ENCODE results near the gene ATAD3C.
"Not testable (repeated sequence)": the region's sequence is repeated elsewhere in the genome, so short reads cannot be mapped to it uniquely, and the experiment has no call there.

ATAD3C gene

GRCh38 chr1:1419813-1420653 is 29.5 kb upstream of the ATAD3C start:
- DNase-seq, result no peak

DNA sequence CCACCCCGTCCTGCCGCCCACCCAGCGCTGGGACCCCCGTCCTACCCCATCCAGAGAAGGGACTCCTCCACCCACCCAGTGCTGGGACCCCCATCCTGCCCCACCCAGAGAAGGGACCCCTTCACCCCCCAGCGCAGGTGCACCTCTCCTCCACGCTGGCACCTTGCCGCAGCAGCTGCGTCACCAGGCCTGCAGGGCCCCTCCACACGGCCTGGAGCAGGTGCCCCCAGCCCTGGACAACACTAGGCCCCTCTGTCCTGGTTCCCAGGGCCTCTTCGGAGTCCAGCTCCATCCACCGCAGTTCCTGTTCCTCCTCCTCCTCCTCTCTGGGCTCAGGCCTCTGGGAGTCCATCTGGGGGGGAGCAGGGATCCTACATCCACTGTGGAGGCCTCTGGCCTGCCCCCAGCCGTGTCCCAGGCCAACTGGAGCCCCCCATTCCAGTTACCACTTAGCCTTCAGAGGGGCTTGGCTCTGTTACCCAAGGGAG is 28.8 kb upstream of the ATAD3C start:
- DNase-seq, result no peak

DNA sequence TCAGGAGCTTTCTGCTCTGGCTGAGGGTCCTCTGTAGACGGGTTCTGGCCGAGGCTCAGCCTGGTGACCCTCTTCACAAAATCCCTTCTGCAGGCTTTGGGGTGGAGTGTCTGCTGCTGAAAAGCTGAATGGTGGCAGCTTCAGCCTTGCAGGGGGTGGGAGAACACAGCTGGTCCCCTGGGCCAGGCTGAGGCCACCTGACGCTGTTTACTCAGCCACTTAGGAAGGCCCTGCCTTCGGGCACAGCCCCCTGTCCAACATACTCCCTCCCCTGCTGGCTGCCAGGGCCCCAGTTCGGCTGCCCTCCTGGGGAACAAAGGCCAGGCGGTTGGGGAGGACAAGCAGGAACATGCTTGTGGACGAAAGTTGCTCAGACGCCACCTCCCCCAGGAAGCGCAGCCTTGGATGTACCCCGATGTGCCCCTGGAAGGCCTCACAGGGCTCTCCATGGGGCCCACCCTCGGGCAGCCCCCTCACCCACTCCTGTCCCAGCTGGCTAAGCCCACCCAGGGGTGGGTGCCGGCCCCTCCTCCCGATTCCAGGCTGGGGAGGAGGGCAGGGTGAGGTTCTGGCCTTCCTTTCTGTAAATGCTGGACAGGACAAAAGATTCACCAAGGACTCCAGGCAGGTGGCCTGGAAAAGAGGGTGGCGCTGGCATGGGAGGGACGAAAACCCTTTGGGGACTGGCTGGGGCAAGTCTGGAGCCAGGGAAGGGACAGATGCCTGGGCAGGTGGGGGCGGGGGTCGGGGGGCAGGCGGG is 28.2 kb upstream of the ATAD3C start, which contains the start of gene ANKRD65:
Gene ANKRD65, minus strand, starts transcription at position 130 of the 760 bp plus-strand sequence. CDS start 271 bp downstream, outside the sequence.
- peak; percentile 79 to 88 for DNase-seq

GRCh38 chr1:1421907-1422464 is 27.5 kb upstream of the ATAD3C start:
- no peak for DNase-seq

- DNase-seq, result no peak
Observed at GRCh38 chr1:1422465-1423244, 26.8 kb upstream of the ATAD3C start.

DNA sequence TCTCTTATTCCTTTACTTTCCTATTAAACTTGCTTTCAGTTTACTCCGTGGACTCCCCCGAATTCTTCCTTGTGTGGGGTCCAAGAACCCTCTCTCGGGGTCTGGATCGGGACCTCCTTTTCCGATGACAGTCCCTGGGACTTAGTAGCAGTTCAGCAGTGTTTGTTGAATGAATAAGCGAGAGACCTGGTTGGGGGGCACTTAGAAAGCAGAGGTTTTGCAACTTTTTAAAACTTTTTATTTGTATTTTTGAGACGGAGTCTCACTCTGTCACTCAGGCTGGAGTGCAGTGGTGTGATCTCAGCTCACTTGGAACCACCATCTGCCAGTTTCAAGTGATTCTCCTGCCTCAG is 26.3 kb upstream of the ATAD3C start:
- DNase-seq, result no peak

DNA sequence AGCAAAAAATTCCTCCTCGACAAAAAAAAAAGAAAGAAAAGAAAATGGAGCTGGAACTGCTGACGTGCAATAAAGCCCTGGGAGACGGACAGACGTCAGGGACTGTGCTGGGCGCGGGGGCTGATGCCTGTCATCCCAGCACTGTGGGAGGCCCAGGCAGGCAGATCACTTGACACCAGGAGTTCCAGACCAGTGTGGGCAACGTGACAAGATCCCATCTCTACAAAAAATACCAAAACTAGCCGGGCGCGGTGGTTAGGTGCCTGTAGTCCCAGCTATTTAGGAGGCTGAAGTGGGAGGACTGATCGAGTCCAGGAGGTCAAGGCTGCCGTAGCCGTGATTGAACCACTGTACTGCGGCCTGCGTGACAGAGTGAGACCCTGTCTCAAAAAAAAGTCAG is 24.8 kb upstream of the ATAD3C start:
- DNase-seq, result no peak

DNA sequence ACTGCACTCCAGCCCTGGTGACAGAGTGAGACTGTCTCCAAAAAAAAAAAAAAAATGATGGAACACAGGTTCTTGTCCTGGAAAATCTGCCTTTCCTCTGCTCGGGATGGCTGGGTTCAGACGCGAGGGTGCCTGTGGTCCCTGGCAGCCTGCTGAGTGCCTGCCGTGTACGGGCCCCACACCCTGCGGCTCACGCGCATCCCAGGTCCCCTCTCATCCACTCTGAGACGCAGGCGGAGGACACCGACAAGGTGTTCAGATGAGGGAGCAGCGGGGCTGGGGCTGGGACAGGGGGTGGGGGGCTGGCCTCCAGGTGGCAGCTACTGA is 24.1 kb upstream of the ATAD3C start:
- no peak for DNase-seq

DNA sequence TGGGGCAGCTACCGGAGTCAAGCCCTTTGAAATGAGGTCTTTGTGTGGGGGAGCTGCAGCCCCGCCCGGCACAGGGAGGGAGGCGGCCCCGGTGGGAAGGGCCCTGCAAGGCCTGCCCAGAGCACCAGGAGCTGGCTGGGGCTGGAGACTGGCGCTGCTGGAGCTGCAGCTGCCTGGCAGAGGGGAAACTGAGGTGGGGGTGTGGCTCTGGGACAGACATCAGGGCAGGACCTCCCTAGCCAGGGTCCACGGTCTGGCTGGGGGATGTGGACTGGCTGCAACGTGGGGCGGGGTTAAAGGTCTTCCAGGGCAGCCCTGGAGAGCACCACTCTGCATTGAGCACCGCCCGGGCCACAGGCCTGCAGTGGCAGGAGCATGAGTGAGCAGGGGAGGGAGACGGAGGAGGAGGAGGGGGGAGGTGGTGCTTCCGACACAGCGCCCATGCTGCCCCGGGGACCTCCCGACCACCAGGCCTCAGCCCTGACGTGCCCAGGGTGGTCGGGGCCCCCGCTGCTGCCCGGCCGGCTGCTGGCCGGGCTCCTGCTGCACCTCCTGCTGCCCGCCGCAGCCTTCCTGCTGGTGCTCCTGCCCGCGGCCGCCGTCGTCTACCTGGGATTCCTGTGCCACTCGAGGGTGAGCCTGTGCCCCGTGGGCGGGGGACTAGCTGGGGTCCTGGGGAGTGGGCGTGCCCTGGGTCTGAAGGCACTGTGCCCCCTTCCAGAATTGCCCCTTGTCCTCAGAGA is 23.6 kb upstream of the ATAD3C start:
- no peak for DNase-seq

- no peak for DNase-seq
Observed at GRCh38 chr1:1426496-1427105, 22.9 kb upstream of the ATAD3C start.

GRCh38 chr1:1427106-1427819 is 22.2 kb upstream of the ATAD3C start:
- no peak for DNase-seq

DNA sequence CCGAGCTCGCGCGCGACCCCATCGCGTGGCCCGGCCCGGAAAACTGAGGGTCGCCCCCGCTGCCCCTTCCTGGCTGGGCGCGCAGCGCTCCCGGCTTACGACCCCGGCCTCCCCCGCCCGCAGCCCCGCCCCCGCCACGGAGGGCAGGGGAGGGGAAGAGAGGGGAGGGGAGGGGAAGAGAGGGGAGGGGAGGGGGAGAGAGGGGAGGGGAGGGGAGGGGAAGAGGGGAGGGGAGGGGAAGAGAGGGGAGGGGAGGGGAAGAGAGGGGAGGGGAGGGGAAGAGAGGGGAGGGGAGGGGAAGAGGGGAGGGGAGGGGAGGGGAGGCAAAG is 21.7 kb upstream of the ATAD3C start:
- DNase-seq, result no peak

DNA sequence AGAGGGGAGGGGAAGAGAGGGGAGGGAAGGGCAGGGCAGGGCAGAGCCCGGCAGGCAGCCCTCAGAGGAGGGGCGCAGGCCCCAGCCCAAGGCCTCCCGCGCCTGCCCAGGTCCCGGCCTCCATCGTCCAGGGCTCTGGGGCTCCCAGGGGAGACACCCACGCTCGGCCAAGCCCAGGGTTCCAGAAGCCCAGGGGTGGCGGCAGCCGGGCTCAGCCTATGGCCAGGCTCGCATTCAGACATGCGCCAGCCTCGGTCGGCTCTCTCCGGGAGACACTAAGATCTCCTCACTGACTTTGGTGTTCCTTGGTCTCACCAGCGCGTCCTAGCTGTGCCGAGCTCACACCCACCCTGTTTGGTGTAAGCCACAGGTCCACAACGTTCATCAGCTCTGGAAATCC is 21.3 kb upstream of the ATAD3C start:
- no peak for DNase-seq

DNA sequence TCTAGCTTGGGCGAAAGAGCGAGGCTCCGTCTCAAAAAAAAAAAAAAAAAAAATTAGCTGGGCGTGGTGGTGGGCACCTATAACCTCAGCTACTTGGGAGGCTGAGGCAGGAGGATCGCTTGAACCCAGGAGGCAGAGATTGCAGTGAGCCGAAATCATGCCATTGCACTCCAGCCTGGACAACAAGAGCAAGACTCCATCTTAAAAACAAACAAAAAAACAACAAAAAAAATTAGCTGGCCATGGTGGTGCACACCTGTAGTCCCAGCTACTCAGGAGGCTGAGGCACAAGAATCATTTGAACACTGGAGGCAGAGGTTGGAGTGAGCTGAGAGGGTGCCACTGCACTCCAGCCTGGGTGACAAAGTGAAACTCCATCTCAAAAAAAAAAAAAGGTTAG is 20.5 kb upstream of the ATAD3C start:
- DNase-seq, result not testable (repeated sequence)

GRCh38 chr1:1429671-1430073 is 19.8 kb upstream of the ATAD3C start:
- peak; percentile 49 to 54 for DNase-seq

GRCh38 chr1:1430114-1430982 is 19.1 kb upstream of the ATAD3C start:
- peak; percentile 41 to 75 for DNase-seq

DNA sequence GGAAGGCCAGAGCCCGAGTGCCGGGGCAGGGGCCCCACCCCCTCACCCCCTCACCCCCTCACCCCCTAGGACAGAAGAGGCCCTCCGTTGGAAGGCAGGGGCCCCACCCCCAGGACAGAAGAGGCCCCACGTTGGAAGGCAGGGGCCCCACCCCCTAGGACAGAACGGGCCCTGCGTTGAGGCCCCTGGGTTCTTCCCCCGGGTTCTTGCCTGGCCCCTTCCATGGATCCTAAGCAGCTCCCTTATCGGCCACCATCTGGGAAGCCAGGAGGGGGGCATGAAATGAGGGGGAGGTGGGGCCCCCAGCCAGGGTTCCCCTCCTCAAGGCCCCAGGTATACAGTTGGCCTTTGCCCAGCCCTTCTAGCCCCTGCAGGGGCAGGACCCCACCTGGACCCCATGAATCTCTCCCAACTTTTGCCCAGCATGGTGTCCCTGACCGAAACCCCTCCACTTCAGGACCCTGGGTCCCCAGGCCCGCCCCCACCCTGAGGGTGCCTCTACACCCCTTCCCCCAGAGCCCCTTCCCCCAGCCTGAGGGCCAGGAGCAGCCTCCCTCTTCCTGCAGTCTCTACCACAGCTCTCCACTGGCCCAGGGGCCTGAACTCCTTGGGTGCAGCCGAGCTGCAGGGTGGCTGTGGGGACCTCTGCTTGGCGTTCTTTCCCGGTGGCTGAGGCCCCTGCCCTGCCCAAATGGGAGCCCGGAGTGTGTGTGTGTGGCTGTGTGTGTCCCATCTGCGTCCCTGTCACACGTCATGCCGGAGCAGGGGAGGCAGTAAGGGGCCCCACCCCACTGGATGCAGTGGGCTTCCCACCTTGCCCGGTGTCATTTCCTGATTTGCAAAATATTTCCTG is 18.3 kb upstream of the ATAD3C start:
- DNase-seq, result peak in 1 of 2 experiments; percentile 53

- peak; percentile 34 to 70 for DNase-seq
Observed at GRCh38 chr1:1431845-1432273, 17.6 kb upstream of the ATAD3C start.
